ENCODE data around the gene THSD4. TPM values are rescaled to one million over a fixed set of nuclear protein-coding genes. Genes with fewer than 3 reads are reported as not detected.

The THSD4 gene
- total RNA-seq, 1 donor from 2014 or later = 2.5 TPM

DNA sequence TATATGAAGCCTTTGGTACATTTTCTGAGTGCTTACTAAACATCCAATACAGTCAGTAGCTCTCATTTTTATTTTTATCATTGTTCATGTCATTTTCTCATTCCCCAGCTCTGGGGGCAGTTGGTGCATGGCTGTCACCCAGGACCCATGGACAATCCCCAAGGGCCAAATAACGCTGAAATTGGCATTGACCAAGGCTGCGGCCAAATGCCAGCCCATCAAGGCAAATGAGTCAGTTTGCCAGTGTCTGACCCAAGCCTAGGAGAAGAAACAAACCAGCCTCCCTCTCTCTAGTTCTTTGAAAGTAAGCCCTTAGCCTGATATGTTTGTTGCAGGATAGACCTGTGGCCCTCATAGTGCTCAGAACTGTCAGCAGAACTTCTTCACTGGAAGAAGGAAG lies 219.2 kb downstream of the THSD4 start:
- H3K27me3 ChIP-seq (ENCODE audit: insufficient read depth, low read length) = no peaks in the 10 kb centered on the region
- Mint-ChIP-seq H3K4me1 (ENCODE audit: low read depth, unreplicated experiment) (peaks cover 14% of the 10 kb centered on the region), H3K9me3 (ENCODE audit: unreplicated experiment) (no peaks in the 10 kb centered on the region), H3K4me3 (ENCODE audit: unreplicated experiment) (no peak overlapping the region), H3K27ac (ENCODE audit: unreplicated experiment) (no peak overlapping the region), H3K36me3 (ENCODE audit: low read depth, unreplicated experiment) (no peaks in the 10 kb centered on the region), H3K27me3 (ENCODE audit: low read depth, unreplicated experiment) (peaks cover 5% of the 10 kb centered on the region)
- no peaks in the 10 kb centered on the region for H3K36me3 ChIP-seq (ENCODE audit: insufficient read depth, low read length)
- FAIRE-seq (no peak), DNase-seq (ENCODE audit: low read depth) (no peak)
- H2AFZ ChIP-seq (ENCODE audit: low read depth, low read length) = no peak overlapping the region
- H3K9ac ChIP-seq (ENCODE audit: low read length) = no peak overlapping the region
- TF ChIP-seq EZH2 (IDR thresholded peaks at IDR 0.05; ENCODE audit: insufficient read depth, low read length) (no peak), CTCF (IDR thresholded peaks at IDR 0.05; ENCODE audit: insufficient read depth, low read depth, low read length) (no peak)
- H4K20me1 ChIP-seq (ENCODE audit: insufficient read depth, low read length) = no peaks in the 10 kb centered on the region
- peak overlapping the region; percentile 21 for H3K27ac ChIP-seq (ENCODE audit: low read depth, low read length)
- H3K4me1 ChIP-seq (ENCODE audit: insufficient read depth, low read length) = peaks cover 30% of the 10 kb centered on the region
- H3K9me3 ChIP-seq (ENCODE audit: insufficient read depth, low read depth, low read length) = no peaks in the 10 kb centered on the region
- H3K4me2 ChIP-seq (ENCODE audit: low read length) = peak overlapping the region; percentile 56
- H3K4me3 ChIP-seq (ENCODE audit: insufficient read depth, low read depth, low read length) = no peak overlapping the region
- H3K79me2 ChIP-seq (ENCODE audit: insufficient read depth, low read length) = no peaks in the 10 kb centered on the region

DNA sequence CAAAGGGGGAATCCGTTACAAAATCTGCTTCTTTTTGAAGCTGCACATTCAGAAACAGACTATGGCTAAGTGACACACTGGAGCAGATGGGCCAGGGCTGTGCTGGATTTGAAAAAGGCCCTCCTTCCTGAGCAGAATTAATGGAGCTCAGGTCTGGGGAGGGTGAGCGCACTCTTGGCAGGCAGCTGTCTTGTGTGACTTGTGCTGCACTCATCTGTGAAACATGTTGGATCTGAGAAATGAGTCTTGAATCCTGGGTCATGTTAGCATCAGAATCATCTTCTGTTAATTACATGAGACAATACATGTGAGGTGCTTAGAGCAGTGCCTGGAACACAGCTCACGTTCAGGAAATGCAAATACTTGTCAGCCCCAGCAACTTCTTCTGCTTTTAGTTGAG lies 219.6 kb downstream of the THSD4 start:
- Histone ChIP-seq H3K9me3 (ENCODE audit: insufficient read depth, low read depth, low read length) (no peaks in the 10 kb centered on the region), H2AFZ (ENCODE audit: low read depth, low read length) (no peak overlapping the region), H3K27me3 (ENCODE audit: insufficient read depth, low read length) (no peaks in the 10 kb centered on the region), H4K20me1 (ENCODE audit: insufficient read depth, low read length) (no peaks in the 10 kb centered on the region), H3K9ac (ENCODE audit: low read length) (no peak overlapping the region), H3K4me1 (ENCODE audit: insufficient read depth, low read length) (peaks cover 26% of the 10 kb centered on the region), H3K4me2 (ENCODE audit: low read length) (peak overlapping the region; percentile 56), H3K36me3 (ENCODE audit: insufficient read depth, low read length) (no peaks in the 10 kb centered on the region), H3K4me3 (ENCODE audit: insufficient read depth, low read depth, low read length) (no peak overlapping the region), H3K79me2 (ENCODE audit: insufficient read depth, low read length) (no peaks in the 10 kb centered on the region), H3K27ac (ENCODE audit: low read depth, low read length) (no peak overlapping the region)
- Mint-ChIP-seq H3K4me1 (ENCODE audit: low read depth, unreplicated experiment) (peaks cover 10% of the 10 kb centered on the region), H3K27ac (ENCODE audit: unreplicated experiment) (no peak overlapping the region), H3K36me3 (ENCODE audit: low read depth, unreplicated experiment) (no peaks in the 10 kb centered on the region), H3K4me3 (ENCODE audit: unreplicated experiment) (no peak overlapping the region), H3K9me3 (ENCODE audit: unreplicated experiment) (no peaks in the 10 kb centered on the region), H3K27me3 (ENCODE audit: low read depth, unreplicated experiment) (peaks cover 5% of the 10 kb centered on the region)
- DNase-seq (ENCODE audit: low read depth) = no peak
- TF ChIP-seq CTCF (IDR thresholded peaks at IDR 0.05; ENCODE audit: insufficient read depth, low read depth, low read length) = no peak
- FAIRE-seq = no peak

GRCh38 chr15:71335591-71335990 lies 220.3 kb downstream of the THSD4 start:
- Histone ChIP-seq H3K36me3 (ENCODE audit: insufficient read depth, low read length) (no peaks in the 10 kb centered on the region), H3K27me3 (ENCODE audit: insufficient read depth, low read length) (no peaks in the 10 kb centered on the region), H3K79me2 (ENCODE audit: insufficient read depth, low read length) (no peaks in the 10 kb centered on the region), H4K20me1 (ENCODE audit: insufficient read depth, low read length) (no peaks in the 10 kb centered on the region), H3K4me3 (ENCODE audit: insufficient read depth, low read depth, low read length) (no peak overlapping the region), H3K27ac (ENCODE audit: low read depth, low read length) (no peak overlapping the region), H3K9ac (ENCODE audit: low read length) (no peak overlapping the region), H3K9me3 (ENCODE audit: insufficient read depth, low read depth, low read length) (no peaks in the 10 kb centered on the region), H3K4me2 (ENCODE audit: low read length) (no peak overlapping the region), H3K4me1 (ENCODE audit: insufficient read depth, low read length) (peaks cover 22% of the 10 kb centered on the region), H2AFZ (ENCODE audit: low read depth, low read length) (no peak overlapping the region)
- Mint-ChIP-seq H3K9me3 (ENCODE audit: unreplicated experiment) (no peaks in the 10 kb centered on the region), H3K4me3 (ENCODE audit: unreplicated experiment) (no peak overlapping the region), H3K4me1 (ENCODE audit: low read depth, unreplicated experiment) (peaks cover 10% of the 10 kb centered on the region), H3K36me3 (ENCODE audit: low read depth, unreplicated experiment) (no peaks in the 10 kb centered on the region), H3K27me3 (ENCODE audit: low read depth, unreplicated experiment) (peaks cover 5% of the 10 kb centered on the region), H3K27ac (ENCODE audit: unreplicated experiment) (no peak overlapping the region)
- TF ChIP-seq CTCF (IDR thresholded peaks at IDR 0.05; ENCODE audit: insufficient read depth, low read depth, low read length) (no peak), EZH2 (IDR thresholded peaks at IDR 0.05; ENCODE audit: insufficient read depth, low read length) (no peak)
- FAIRE-seq = no peak
- no peak for DNase-seq (ENCODE audit: low read depth)
